Transverse colon (tissue), 4 donors: ENCODE results near the gene PSG4. TPM values are rescaled to one million over a fixed set of nuclear protein-coding genes. Genes with fewer than 3 reads are reported as not detected.
"Not testable (repeated sequence)": the region's sequence is repeated elsewhere in the genome, so short reads cannot be mapped to it uniquely, and the experiment has no call there.

Experiments used
- DNase-seq: peaks from one replicate; pipeline ENCODE4 v3.0.0-alpha.2; 2019
- H3K27ac ChIP-seq, 4 donors: fragments of 200-600 bp; sonication (generic); 2 replicates each; pipeline ENCODE4 v1.5.1; 2016 to 2018; ENCODE audit warnings: inconsistent platforms in 4 of 4
- H3K27me3 ChIP-seq: fragments of 200-600 bp; sonication (generic); 2 replicates; pipeline ENCODE4 v1.5.1; 2017; ENCODE audit warnings: inconsistent platforms
- H3K36me3 ChIP-seq, 4 donors: fragments of 200-600 bp; sonication (generic); 2 replicates each; pipeline ENCODE4 v1.5.1; 2017 to 2019; ENCODE audit warnings: inconsistent platforms in 4 of 4
- H3K4me1 ChIP-seq, 4 donors: fragments of 200-600 bp; sonication (generic); 2 replicates each; pipeline ENCODE4 v1.5.1; 2017 to 2020; ENCODE audit warnings: inconsistent platforms in 4 of 4
- H3K4me3 ChIP-seq, 4 donors: fragments of 200-600 bp; sonication (generic); 1 replicate in 1 of 4; 2 replicates in 3 of 4; pipeline versions ENCODE4 v1.5.1 to v1.6.1; 2017 to 2019; ENCODE audit warnings: inconsistent platforms in 4 of 4
- H3K9me3 ChIP-seq, 2 donors: fragments of 200-600 bp; sonication (generic); 2 replicates each; pipeline ENCODE4 v1.5.1; 2017 to 2019; ENCODE audit warnings: inconsistent platforms in 2 of 2
- EP300 ChIP-seq: sonication (generic); formaldehyde crosslinking; IDR thresholded peaks from one replicate; pipeline ENCODE4 v1.6.1; 2017; ENCODE audit warnings: antibody characterized with exemption, low read depth
- POLR2A ChIP-seq: fragments of 450-650 bp; IDR thresholded peaks from one replicate; pipeline ENCODE4 v1.6.1; 2016; ENCODE audit warnings: antibody characterized with exemption, mild to moderate bottlenecking, moderate library complexity
- POLR2AphosphoS5 ChIP-seq, 3 donors: sonication (generic); formaldehyde crosslinking; IDR thresholded peaks; one replicate each; pipeline ENCODE4 v1.6.1; 2016; ENCODE audit warnings: antibody characterized with exemption in 3 of 3
- WGBS, 2 donors: methylation state at CpG; one replicate each; pipeline ENCODE4 v1.1.5; 2018; ENCODE audit warnings: low coverage in 1 of 2; 5-methylcytosine and 5-hydroxymethylcytosine counted together
- in situ Hi-C, 4 donors: fragments of 200-750 bp; cut with MboI; loops; one replicate each; pipeline versions ENCODE4 v1.15.0 to v1.15.1; 2017; ENCODE audit warnings: low sequenced_read_pairs in 3 of 4, low pct_ligation_motif_present in 1 of 4, low pct_unique_long_range_greater_than_20kb in 1 of 4
- intact Hi-C: fragments of 100-400 bp; cut with DNase I; formaldehyde crosslinking; loops from one replicate; pipeline ENCODE4 v1.15.1; 2023; ENCODE audit warnings: low total_unique reads
- total RNA-seq, 4 donors: library from RNA; depleted of rRNA; stranded (reverse); fragments of >200 nt; gene quantifications; one replicate each; pipeline ENCODE4 v1.1.0, GENCODE V29; 2016
- TF ChIP-seq, protein P1 (sequence below), 5 experiments: fragments of 200-600 bp in 3 of 5; fragments of 450-650 bp in 2 of 5; sonication (generic) in 3 of 5; IDR thresholded peaks; 1 replicate in 2 of 5; 2 replicates in 3 of 5; pipeline ENCODE4 v1.5.1; 2016 to 2017; ENCODE audit warnings: antibody characterized with exemption in 5 of 5, inconsistent platforms in 3 of 5, mild to moderate bottlenecking in 2 of 5, moderate library complexity in 1 of 5

The PSG4 gene
- total RNA-seq, 4 donors from 2014 or later, result not detected

GRCh38 chr19:43207991-43208390, 2.6 kb upstream of the PSG4 start:
- intact Hi-C loops, result no loop called here
- H3K27me3 ChIP-seq, result no peaks in the 10 kb centered on the region
- H3K36me3 ChIP-seq, result no peaks in the 10 kb centered on the region
- no peak for DNase-seq
- in situ Hi-C loops, result no loop called here
- no peaks in the 10 kb centered on the region for H3K4me1 ChIP-seq
- no peak overlapping the region for H3K27ac ChIP-seq
- H3K4me3 ChIP-seq, result no peak overlapping the region
- no peak for TF ChIP-seq POLR2AphosphoS5 (IDR thresholded peaks at IDR 0.05)
- no peak for TF ChIP-seq EP300
- TF ChIP-seq, protein P1, sequence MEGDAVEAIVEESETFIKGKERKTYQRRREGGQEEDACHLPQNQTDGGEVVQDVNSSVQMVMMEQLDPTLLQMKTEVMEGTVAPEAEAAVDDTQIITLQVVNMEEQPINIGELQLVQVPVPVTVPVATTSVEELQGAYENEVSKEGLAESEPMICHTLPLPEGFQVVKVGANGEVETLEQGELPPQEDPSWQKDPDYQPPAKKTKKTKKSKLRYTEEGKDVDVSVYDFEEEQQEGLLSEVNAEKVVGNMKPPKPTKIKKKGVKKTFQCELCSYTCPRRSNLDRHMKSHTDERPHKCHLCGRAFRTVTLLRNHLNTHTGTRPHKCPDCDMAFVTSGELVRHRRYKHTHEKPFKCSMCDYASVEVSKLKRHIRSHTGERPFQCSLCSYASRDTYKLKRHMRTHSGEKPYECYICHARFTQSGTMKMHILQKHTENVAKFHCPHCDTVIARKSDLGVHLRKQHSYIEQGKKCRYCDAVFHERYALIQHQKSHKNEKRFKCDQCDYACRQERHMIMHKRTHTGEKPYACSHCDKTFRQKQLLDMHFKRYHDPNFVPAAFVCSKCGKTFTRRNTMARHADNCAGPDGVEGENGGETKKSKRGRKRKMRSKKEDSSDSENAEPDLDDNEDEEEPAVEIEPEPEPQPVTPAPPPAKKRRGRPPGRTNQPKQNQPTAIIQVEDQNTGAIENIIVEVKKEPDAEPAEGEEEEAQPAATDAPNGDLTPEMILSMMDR (IDR thresholded peaks at IDR 0.05), result no peak
- no peak for TF ChIP-seq POLR2A
- no peaks in the 10 kb centered on the region for H3K9me3 ChIP-seq
- 60 to 61% methylated on average over 1 to 4 of the region's 4 CpGs for WGBS, 2 donors

DNA sequence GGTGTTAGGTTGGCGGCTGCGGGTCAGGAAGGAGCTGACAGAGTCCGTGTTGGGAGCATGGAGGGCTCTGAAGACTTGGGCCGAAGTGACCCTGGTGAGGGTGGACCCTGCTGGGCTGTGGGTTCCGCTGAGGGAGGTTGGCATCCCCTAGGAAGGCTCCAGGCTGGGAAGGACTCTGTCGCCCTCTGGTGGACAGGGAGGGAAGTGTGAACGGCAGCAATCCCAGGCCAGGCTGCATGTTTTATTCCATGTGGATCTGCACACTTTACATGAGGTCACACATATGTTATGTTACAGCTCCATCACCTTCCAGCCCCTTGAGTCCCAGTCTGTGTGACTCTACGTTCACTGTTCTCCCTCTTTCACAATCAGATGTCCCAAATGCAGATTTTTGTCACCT, 1.7 kb upstream of the PSG4 start:
- peak; percentile 15 for DNase-seq
- WGBS, 2 donors, result 55% methylated on average over 8 of the region's 8 CpGs; no CpG with 5 or more reads in 1 of the 2 donors
- TF ChIP-seq, protein P1 (IDR thresholded peaks at IDR 0.05), result peak; percentile 36 to 59 (median 51)
- H3K4me3 ChIP-seq, intact Hi-C loops, H3K27ac ChIP-seq, in situ Hi-C loops, H3K36me3 ChIP-seq, H3K27me3 ChIP-seq, H3K4me1 ChIP-seq, H3K9me3 ChIP-seq: not testable (repeated sequence)

- H3K27me3 ChIP-seq, H3K27ac ChIP-seq, H3K4me1 ChIP-seq, intact Hi-C loops, H3K9me3 ChIP-seq, H3K4me3 ChIP-seq, H3K36me3 ChIP-seq, in situ Hi-C loops, DNase-seq: not testable (repeated sequence)
- WGBS, 2 donors, result 80 to 91% methylated on average over 1 to 7 of the region's 7 CpGs
These were observed 1.8 kb downstream of the PSG4 start for GRCh38 chr19:43203611-43204010.

DNA sequence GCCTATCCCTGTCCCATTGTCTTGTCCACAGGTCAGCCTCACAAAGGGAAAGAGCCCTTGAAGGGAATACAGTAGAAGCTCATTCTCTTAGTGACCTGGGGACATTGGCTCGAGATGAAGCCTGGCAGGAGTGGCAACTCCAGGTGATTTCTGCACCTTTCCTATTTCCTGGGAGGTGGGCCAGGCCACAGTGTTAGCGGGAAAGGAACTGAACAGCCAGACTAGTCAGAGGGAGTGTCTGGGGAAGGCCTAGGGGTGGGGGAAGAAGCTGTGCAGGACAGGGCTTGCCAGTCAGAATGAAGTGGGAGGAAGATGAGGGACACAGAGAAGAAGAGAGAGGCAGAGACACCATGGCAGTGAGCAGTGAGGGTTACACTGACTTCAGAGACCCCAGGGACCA, 3.5 kb downstream of the PSG4 start:
- H3K27ac ChIP-seq, H3K27me3 ChIP-seq, in situ Hi-C loops: not testable (repeated sequence)

DNA sequence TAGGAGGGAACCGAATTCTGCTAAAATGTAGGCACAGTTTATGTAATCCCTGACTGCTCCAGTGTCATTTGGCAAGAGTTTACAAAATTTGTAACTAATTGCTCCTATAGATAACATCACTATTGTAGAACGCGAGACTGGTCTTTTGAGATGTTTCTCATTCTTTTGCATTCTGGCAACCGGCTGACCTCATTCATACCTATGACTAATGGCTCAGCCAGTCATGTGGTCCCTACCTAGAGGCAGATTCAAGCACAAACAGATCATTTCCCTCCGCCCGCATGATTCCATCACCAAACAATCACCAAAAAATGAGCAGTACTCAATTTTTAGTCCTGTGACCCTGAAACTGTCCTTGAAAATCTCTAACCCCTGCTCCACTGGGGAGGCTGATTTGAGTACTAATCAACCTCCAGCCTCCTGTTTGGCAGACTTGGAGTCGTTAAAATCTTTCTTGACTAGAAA, 4.1 kb downstream of the PSG4 start:
- in situ Hi-C loops, H3K27ac ChIP-seq, H3K9me3 ChIP-seq, H3K27me3 ChIP-seq, H3K36me3 ChIP-seq, intact Hi-C loops, DNase-seq, H3K4me3 ChIP-seq, H3K4me1 ChIP-seq: not testable (repeated sequence)
- 51 to 72% methylated on average over 5 to 7 of the region's 7 CpGs for WGBS, 2 donors

More for the DNA sequence above, 3.5 kb downstream of the PSG4 start:
- H3K9me3 ChIP-seq, H3K4me1 ChIP-seq, H3K36me3 ChIP-seq, DNase-seq, H3K4me3 ChIP-seq, intact Hi-C loops: not testable (repeated sequence)
- 64% methylated on average over 2 of the region's 2 CpGs; no CpG with 5 or more reads in 1 of the 2 donors for WGBS, 2 donors

DNA sequence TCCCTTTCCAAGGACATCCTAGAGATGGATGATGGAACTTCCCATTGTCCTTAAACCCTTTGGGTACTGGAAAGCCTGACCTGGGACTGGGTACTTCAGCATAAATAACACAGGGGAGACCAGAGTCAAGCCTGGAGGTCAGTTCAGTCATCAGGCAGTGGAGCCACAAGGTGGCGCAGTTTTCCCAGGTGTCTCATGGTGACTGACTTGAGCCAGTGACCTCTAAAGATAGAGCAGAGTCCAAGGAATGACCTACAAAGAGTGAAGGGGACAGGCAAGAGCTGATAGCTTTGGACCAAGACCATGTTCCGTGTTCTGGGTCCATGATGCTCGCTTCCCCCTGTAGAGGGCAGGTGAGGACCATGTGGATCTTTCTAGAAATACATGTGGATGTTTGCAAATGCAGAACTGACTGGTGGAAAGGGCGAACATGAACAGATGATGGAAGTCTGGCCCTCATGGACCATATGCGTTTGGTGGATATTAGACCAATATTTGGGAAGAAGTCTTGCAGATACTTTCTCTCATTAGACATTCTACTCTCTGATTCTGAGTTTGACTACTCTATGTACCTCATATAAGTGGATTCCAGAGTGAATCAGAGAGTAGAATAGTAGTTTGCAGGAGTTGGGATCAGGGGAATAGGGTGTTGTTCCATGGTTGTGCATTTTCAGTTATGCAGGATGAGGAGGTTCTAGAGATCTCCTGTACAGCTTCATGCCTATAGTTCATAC, 6.6 kb downstream of the PSG4 start:
- TF ChIP-seq, protein P1 (IDR thresholded peaks at IDR 0.05), result peak in 2 of 5 experiments; percentile 4 to 12

DNA sequence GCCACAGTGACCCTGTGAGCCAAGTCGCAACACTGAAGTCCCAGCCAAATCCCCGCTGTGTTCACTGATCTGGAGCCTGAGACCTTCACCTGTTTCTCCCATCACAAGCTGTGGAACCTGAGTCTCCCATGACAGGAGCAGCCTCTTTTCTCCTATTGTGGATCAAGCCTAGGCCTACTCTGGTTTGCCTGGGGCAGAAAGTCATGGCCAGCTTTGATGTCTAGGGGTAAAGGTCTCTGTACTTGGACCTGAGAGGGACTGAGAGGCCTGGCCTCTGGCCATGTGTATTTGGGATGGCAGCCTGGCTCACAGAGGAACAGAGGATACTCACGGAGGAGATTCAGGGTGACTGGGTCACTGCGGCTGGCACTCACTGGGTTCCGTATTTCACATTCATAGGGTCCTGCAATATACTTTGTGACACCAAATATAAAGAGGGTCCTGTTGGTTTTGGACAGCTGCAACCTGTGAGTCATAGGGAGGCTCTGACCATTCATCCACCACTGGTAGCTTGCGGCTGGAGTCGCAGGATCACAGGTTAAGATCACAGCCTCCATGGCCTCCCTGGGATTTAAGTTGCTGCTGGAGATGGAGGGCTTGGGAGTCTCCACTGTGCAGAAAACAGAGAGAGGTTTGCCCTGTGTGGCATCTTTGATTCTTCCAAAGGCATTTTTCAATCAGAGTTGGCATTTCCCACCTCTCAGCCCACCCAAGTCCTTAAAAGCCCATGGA, 7.6 kb downstream of the PSG4 start:
- whole genome bisulfite sequencing, 2 donors, result 83% methylated on average over 4 of the region's 7 CpGs; no CpG with 5 or more reads in 1 of the 2 donors
- H3K27me3 ChIP-seq, H3K36me3 ChIP-seq, DNase-seq, H3K4me3 ChIP-seq, intact Hi-C loops, H3K9me3 ChIP-seq, H3K4me1 ChIP-seq, H3K27ac ChIP-seq: not testable (repeated sequence)
- in situ Hi-C loops, result loop anchor here in 1 of 4 donors (25.0 kb wide), 1 partner anchor 114 kb away; no protein-coding TSS in a partner anchor

More for the DNA sequence above, 6.6 kb downstream of the PSG4 start:
- H3K9me3 ChIP-seq, H3K4me1 ChIP-seq, H3K27ac ChIP-seq, H3K27me3 ChIP-seq, H3K4me3 ChIP-seq, H3K36me3 ChIP-seq, intact Hi-C loops: not testable (repeated sequence)
- DNase-seq, result peak; percentile 14
- WGBS, 2 donors, result 59 to 60% methylated on average over 1 to 5 of the region's 5 CpGs
- in situ Hi-C loops, result loop anchor here in 1 of 4 donors (25.0 kb wide), 1 partner anchor 113 kb away; no protein-coding TSS in a partner anchor
